Measurements from ENCODE around the gene ZNF428.
"Not testable (repeated sequence)": the region's sequence is repeated elsewhere in the genome, so short reads cannot be mapped to it uniquely, and the experiment has no call there.

The ZNF428 gene

DNA sequence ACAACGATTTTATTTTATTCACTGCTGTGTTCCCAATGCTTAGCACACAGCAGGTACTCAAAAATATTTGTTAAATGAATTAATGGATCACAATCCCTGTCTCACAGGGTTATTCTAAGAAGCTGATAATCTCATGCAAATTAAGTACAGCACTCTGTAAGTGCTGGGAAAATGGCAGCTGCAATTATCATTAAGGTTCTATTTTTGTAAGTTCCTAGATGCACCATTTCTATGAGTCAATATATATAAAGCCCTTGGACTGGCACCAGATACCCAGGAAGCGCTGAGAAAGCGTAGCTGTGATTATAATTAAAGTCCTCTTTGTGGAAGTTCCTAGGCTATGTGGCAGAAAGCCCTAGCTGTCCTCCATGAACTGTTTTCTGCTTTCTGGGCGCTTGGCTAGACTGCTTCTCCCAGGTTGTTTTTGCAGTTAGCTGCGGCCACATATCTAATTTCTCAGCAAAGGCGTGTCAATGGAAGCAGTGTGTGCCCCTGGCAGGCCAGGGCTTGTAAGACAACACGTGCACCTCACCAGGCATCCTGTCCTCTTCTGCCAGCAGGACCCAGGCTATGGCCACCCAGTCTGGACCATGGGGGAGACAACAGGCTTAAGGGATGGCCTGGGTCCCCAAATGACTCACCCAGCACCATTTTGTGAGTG is 12.7 kb downstream of the ZNF428 start:
- H3F3A ChIP-seq (ENCODE audit: low read depth): no peaks in the 10 kb centered on the region
- no peaks in the 10 kb centered on the region for H3K27me3 ChIP-seq (ENCODE audit: insufficient read depth, low read length, poor library complexity, severe bottlenecking)
- H4K20me1 ChIP-seq (ENCODE audit: insufficient read depth, low read length, poor library complexity, severe bottlenecking): peaks cover 8% of the 10 kb centered on the region
- H3K9ac ChIP-seq (ENCODE audit: low read depth, low read length, poor library complexity, severe bottlenecking): no peak overlapping the region
- no peaks in the 10 kb centered on the region for H3K9me2 ChIP-seq (replicated peaks; ENCODE audit: low read depth, low read length)
- H3K4me3 ChIP-seq (ENCODE audit: low read length, poor library complexity, severe bottlenecking): no peak overlapping the region
- H2AFZ ChIP-seq (ENCODE audit: low read length): no peak overlapping the region
- peaks cover 38% of the 10 kb centered on the region; the same call in 1 of the 2 replicates for H3K36me3 ChIP-seq (ENCODE audit: insufficient read depth, low read length)
- H3K79me2 ChIP-seq (ENCODE audit: insufficient read depth, low read length): peaks cover 26% of the 10 kb centered on the region; the same call in 1 of the 2 replicates
- no peak overlapping the region for H3K4me2 ChIP-seq (ENCODE audit: low read depth, low read length, poor library complexity, severe bottlenecking)
- H3K9me3 ChIP-seq (ENCODE audit: insufficient read depth, low read depth, low read length): no peaks in the 10 kb centered on the region
- H3K4me1 ChIP-seq (ENCODE audit: insufficient read depth, low read length, poor library complexity, severe bottlenecking): no peaks in the 10 kb centered on the region
- no peak for TF ChIP-seq EZH2phosphoT487 (IDR thresholded peaks at IDR 0.05; ENCODE audit: borderline replicate concordance)
- TF ChIP-seq, protein P1, sequence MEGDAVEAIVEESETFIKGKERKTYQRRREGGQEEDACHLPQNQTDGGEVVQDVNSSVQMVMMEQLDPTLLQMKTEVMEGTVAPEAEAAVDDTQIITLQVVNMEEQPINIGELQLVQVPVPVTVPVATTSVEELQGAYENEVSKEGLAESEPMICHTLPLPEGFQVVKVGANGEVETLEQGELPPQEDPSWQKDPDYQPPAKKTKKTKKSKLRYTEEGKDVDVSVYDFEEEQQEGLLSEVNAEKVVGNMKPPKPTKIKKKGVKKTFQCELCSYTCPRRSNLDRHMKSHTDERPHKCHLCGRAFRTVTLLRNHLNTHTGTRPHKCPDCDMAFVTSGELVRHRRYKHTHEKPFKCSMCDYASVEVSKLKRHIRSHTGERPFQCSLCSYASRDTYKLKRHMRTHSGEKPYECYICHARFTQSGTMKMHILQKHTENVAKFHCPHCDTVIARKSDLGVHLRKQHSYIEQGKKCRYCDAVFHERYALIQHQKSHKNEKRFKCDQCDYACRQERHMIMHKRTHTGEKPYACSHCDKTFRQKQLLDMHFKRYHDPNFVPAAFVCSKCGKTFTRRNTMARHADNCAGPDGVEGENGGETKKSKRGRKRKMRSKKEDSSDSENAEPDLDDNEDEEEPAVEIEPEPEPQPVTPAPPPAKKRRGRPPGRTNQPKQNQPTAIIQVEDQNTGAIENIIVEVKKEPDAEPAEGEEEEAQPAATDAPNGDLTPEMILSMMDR (conservative IDR thresholded peaks at IDR 0.05; ENCODE audit: low read length): no peak

DNA sequence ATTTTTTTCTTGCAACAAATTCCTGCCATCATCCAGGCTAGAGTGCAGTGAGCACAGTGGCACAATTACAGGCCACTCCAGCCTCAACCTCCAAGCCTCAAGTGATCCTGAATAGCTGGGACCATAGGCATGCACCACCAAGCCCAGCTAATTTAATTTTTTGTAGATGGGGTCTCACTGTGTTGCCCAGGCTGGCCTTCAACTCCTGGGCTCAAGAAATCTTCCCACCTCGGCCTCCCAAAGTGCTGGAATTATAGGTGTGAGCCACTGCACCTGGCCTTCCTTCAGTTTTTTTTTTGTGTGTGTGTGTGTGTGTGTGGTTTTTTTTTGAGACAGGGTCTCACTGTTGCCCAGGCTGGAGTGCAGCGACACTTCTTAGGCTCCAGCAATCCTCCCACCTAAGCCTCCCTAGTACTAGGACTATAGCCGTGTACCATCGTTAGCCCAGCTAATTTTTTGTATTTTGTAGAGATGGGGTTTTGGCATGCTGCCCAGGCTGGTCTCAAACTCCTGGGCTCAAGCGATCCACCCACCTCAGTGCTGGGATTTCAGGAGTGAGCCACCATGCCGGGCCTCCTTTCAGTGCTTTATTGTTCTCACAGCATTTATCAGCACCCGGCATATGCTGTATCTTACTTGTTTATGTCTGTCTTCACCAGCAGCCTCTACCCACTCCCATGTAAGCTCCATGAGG is 13.4 kb downstream of the ZNF428 start:
- Histone ChIP-seq H2AFZ (ENCODE audit: low read length) (no peak overlapping the region), H3K27me3 (ENCODE audit: insufficient read depth, low read length, poor library complexity, severe bottlenecking) (no peaks in the 10 kb centered on the region), H4K20me1 (ENCODE audit: insufficient read depth, low read length, poor library complexity, severe bottlenecking) (peaks cover 8% of the 10 kb centered on the region), H3K79me2 (ENCODE audit: insufficient read depth, low read length) (peaks cover 20% of the 10 kb centered on the region; the same call in 1 of the 2 replicates), H3K4me2 (ENCODE audit: low read depth, low read length, poor library complexity, severe bottlenecking) (no peak overlapping the region), H3K9me2 (replicated peaks; ENCODE audit: low read depth, low read length) (no peaks in the 10 kb centered on the region), H3K36me3 (ENCODE audit: insufficient read depth, low read length) (peaks cover 42% of the 10 kb centered on the region; the same call in 1 of the 2 replicates), H3K4me3 (ENCODE audit: low read length, poor library complexity, severe bottlenecking) (no peak overlapping the region), H3K4me1 (ENCODE audit: insufficient read depth, low read length, poor library complexity, severe bottlenecking) (no peaks in the 10 kb centered on the region), H3F3A (ENCODE audit: low read depth) (no peaks in the 10 kb centered on the region), H3K9me3 (ENCODE audit: insufficient read depth, low read depth, low read length) (no peaks in the 10 kb centered on the region), H3K9ac (ENCODE audit: low read depth, low read length, poor library complexity, severe bottlenecking) (no peak overlapping the region)
- no peak for TF ChIP-seq EZH2phosphoT487 (IDR thresholded peaks at IDR 0.05; ENCODE audit: borderline replicate concordance)
- TF ChIP-seq, protein P1 (conservative IDR thresholded peaks at IDR 0.05; ENCODE audit: low read length): no peak

DNA sequence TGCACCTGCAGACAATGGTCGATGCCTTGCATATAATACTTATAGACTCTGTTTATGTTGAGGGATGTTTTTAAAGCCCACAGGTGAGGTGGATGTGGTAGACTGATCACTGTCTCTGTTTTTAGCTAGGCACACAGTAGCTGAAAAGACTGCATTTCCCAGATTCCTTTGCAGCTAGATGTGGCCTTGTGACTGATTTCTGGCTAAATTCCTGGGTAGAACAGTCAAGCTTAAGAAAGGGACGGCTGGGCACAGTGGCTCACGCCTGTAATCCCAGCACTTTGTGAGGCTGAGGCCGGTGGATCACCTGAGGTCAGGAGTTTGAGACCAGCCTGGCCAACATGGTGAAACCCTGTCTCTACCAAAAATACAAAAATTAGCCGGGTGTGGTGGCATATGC is 19.1 kb downstream of the ZNF428 start:
- H4K20me1 ChIP-seq (ENCODE audit: insufficient read depth, low read length, poor library complexity, severe bottlenecking); H3F3A ChIP-seq (ENCODE audit: low read depth); H3K9me3 ChIP-seq (ENCODE audit: insufficient read depth, low read depth, low read length); H3K9me2 ChIP-seq (replicated peaks; ENCODE audit: low read depth, low read length); H3K27me3 ChIP-seq (ENCODE audit: insufficient read depth, low read length, poor library complexity, severe bottlenecking); H3K4me2 ChIP-seq (ENCODE audit: low read depth, low read length, poor library complexity, severe bottlenecking); H2AFZ ChIP-seq (ENCODE audit: low read length); H3K4me3 ChIP-seq (ENCODE audit: low read length, poor library complexity, severe bottlenecking); H3K9ac ChIP-seq (ENCODE audit: low read depth, low read length, poor library complexity, severe bottlenecking): not testable (repeated sequence)
- Histone ChIP-seq H3K79me2 (ENCODE audit: insufficient read depth, low read length) (peaks cover 38% of the 10 kb centered on the region), H3K4me1 (ENCODE audit: insufficient read depth, low read length, poor library complexity, severe bottlenecking) (peaks cover 22% of the 10 kb centered on the region), H3K36me3 (ENCODE audit: insufficient read depth, low read length) (peaks cover 29% of the 10 kb centered on the region; the same call in 1 of the 2 replicates)

Data from Loucy (cell line).